WTC11 (cell line): ENCODE data around the gene AADACL4. TPM values are rescaled to one million over a fixed set of nuclear protein-coding genes. Genes with fewer than 3 reads are reported as not detected.

ENCODE experiments used
- ATAC-seq: fragments of 200-7000 bp; cut with Tn5 transposase; 2 replicates; pipeline ENCODE4 v1.10.0; 2021; ENCODE audit warnings: mild to moderate bottlenecking, moderate library complexity
- CTCF ChIA-PET: fragments of 300-600 bp; sonication (Branson Sonifier 250); formaldehyde crosslinking; loops from one replicate; lab custom pipeline; 2021; ENCODE audit warnings: antibody characterized with exemption; lab: Charles Lee
- POLR2A ChIA-PET: fragments of 350-600 bp; sonication (Branson Sonifier 250); formaldehyde crosslinking; loops from one replicate; lab custom pipeline; 2021; ENCODE audit warnings: antibody characterized with exemption; lab: Charles Lee
- DNase-seq: peaks from one replicate; pipeline ENCODE4 v3.0.0; 2021; ENCODE audit warnings: low spot score
- H3K27ac Mint-ChIP-seq: 2 replicates; pipeline ENCODE4 v1.8.0; 2021; ENCODE audit warnings: mixed read lengths
- H3K27me3 Mint-ChIP-seq: 2 replicates; pipeline ENCODE4 v1.8.0; 2021; ENCODE audit warnings: low read depth, mild to moderate bottlenecking, moderate library complexity, mixed read lengths
- H3K36me3 Mint-ChIP-seq: 2 replicates; pipeline ENCODE4 v1.8.0; 2021; ENCODE audit warnings: mixed read lengths
- H3K4me1 Mint-ChIP-seq: 2 replicates; pipeline ENCODE4 v1.8.0; 2022; ENCODE audit warnings: mixed read lengths
- H3K4me3 Mint-ChIP-seq: 2 replicates; pipeline ENCODE4 v1.8.0; 2021; ENCODE audit warnings: mild to moderate bottlenecking, moderate library complexity, mixed read lengths
- H3K9me3 Mint-ChIP-seq: 2 replicates; pipeline ENCODE4 v1.8.0; 2021; ENCODE audit warnings: mixed read lengths
- AFF4 ChIP-seq: sonication (generic); formaldehyde crosslinking; IDR thresholded peaks from 2 replicates; pipeline ENCODE4 v1.8.1; 2023; ENCODE audit warnings: mild to moderate bottlenecking, missing genetic modification reagents, borderline replicate concordance
- ATF3 ChIP-seq: sonication (generic); formaldehyde crosslinking; conservative IDR thresholded peaks from 2 replicates; pipeline ENCODE4 v1.8.1; 2022; ENCODE audit warnings: mild to moderate bottlenecking, missing genetic modification reagents
- E2F5 ChIP-seq: sonication (generic); formaldehyde crosslinking; IDR thresholded peaks from 2 replicates; pipeline ENCODE4 v1.8.1; 2022; ENCODE audit warnings: mild to moderate bottlenecking, moderate library complexity, missing genetic modification reagents
- ETV6 ChIP-seq: sonication (generic); formaldehyde crosslinking; IDR thresholded peaks from 2 replicates; pipeline ENCODE4 v1.8.1; 2022; ENCODE audit warnings: mild to moderate bottlenecking, missing genetic modification reagents
- FOXP1 ChIP-seq: sonication (generic); formaldehyde crosslinking; IDR thresholded peaks from 2 replicates; pipeline ENCODE4 v1.8.0; 2022; ENCODE audit warnings: missing genetic modification reagents, mild to moderate bottlenecking, moderate library complexity, borderline replicate concordance
- GRHL2 ChIP-seq: fragments of 250-450 bp; sonication (Bioruptor Pico); IDR thresholded peaks from 2 replicates; pipeline ENCODE4 v1.8.0; 2022; ENCODE audit warnings: mild to moderate bottlenecking, moderate library complexity; ENCODE audit not compliant: insufficient replicate concordance, severe bottlenecking
- HMGA2 ChIP-seq: fragments of 250-450 bp; sonication (Bioruptor Pico); IDR thresholded peaks from 2 replicates; pipeline ENCODE4 v1.4.0; 2021; ENCODE audit warnings: mild to moderate bottlenecking, moderate library complexity
- IRF2 ChIP-seq: sonication (generic); formaldehyde crosslinking; IDR thresholded peaks from 2 replicates; pipeline ENCODE4 v1.8.0; 2022; ENCODE audit warnings: low read depth, missing genetic modification reagents, borderline replicate concordance
- MYBL2 ChIP-seq: sonication (generic); formaldehyde crosslinking; IDR thresholded peaks from 2 replicates; pipeline ENCODE4 v1.8.1; 2023; ENCODE audit warnings: mild to moderate bottlenecking, moderate library complexity, missing genetic modification reagents
- NFYB ChIP-seq: sonication (generic); formaldehyde crosslinking; conservative IDR thresholded peaks from 2 replicates; pipeline ENCODE4 v1.8.0; 2022; ENCODE audit warnings: low read depth, missing genetic modification reagents
- NR1H2 ChIP-seq: sonication (generic); formaldehyde crosslinking; IDR thresholded peaks from 2 replicates; pipeline ENCODE4 v1.9.0; 2021; ENCODE audit warnings: mild to moderate bottlenecking, moderate library complexity, missing genetic modification reagents
- OVOL2 ChIP-seq: fragments of 250-450 bp; sonication (Bioruptor Pico); IDR thresholded peaks from 2 replicates; pipeline ENCODE4 v1.9.0; 2021; ENCODE audit warnings: mild to moderate bottlenecking, borderline replicate concordance
- PRRX2 ChIP-seq: fragments of 250-450 bp; sonication (Bioruptor Pico); IDR thresholded peaks from 2 replicates; pipeline ENCODE4 v1.8.0; 2021; ENCODE audit warnings: mild to moderate bottlenecking
- RELA ChIP-seq: sonication (generic); formaldehyde crosslinking; IDR thresholded peaks from 2 replicates; pipeline ENCODE4 v1.8.1; 2022; ENCODE audit warnings: missing genetic modification reagents, mild to moderate bottlenecking, borderline replicate concordance
- TCF7 ChIP-seq: sonication (generic); formaldehyde crosslinking; IDR thresholded peaks from 2 replicates; pipeline ENCODE4 v1.8.0; 2022; ENCODE audit warnings: mild to moderate bottlenecking, low read depth, missing genetic modification reagents, moderate library complexity
- TP53 ChIP-seq: sonication (generic); formaldehyde crosslinking; IDR thresholded peaks from 2 replicates; pipeline ENCODE4 v1.8.1; 2023; ENCODE audit warnings: mild to moderate bottlenecking, missing genetic modification reagents
- ZNF396 ChIP-seq: fragments of 250-450 bp; sonication (Bioruptor Pico); IDR thresholded peaks from 2 replicates; pipeline ENCODE4 v1.8.0; 2021; ENCODE audit warnings: mild to moderate bottlenecking, moderate library complexity, borderline replicate concordance
- ZNF671 ChIP-seq: fragments of 250-450 bp; sonication (Bioruptor Pico); IDR thresholded peaks from 2 replicates; pipeline ENCODE4 v1.8.0; 2021; ENCODE audit warnings: mild to moderate bottlenecking
- total RNA-seq: library from RNA; stranded (reverse); gene quantifications from 3 replicates; pipeline ENCODE4 v1.2.3, GENCODE V29; 2021
- TF ChIP-seq, protein P1 (sequence below): sonication (generic); formaldehyde crosslinking; IDR thresholded peaks from 2 replicates; pipeline ENCODE4 v1.8.1; 2022; ENCODE audit warnings: missing genetic modification reagents, borderline replicate concordance
- TF ChIP-seq, protein P2 (sequence below): fragments of 250-450 bp; sonication (Bioruptor Pico); IDR thresholded peaks from 2 replicates; pipeline ENCODE4 v1.9.0; 2021; ENCODE audit warnings: mild to moderate bottlenecking
- TF ChIP-seq, protein P3 (sequence below): sonication (generic); formaldehyde crosslinking; IDR thresholded peaks from 2 replicates; pipeline ENCODE4 v1.8.0; 2023; ENCODE audit warnings: missing genetic modification reagents
- TF ChIP-seq, protein P4 (sequence below): sonication (generic); formaldehyde crosslinking; conservative IDR thresholded peaks from 2 replicates; pipeline ENCODE4 v1.8.1; 2023; ENCODE audit warnings: mild to moderate bottlenecking, low read depth, missing genetic modification reagents, moderate library complexity

AADACL4 gene
- total RNA-seq, 1 experiment from 2014 or later: 0.11 TPM

DNA sequence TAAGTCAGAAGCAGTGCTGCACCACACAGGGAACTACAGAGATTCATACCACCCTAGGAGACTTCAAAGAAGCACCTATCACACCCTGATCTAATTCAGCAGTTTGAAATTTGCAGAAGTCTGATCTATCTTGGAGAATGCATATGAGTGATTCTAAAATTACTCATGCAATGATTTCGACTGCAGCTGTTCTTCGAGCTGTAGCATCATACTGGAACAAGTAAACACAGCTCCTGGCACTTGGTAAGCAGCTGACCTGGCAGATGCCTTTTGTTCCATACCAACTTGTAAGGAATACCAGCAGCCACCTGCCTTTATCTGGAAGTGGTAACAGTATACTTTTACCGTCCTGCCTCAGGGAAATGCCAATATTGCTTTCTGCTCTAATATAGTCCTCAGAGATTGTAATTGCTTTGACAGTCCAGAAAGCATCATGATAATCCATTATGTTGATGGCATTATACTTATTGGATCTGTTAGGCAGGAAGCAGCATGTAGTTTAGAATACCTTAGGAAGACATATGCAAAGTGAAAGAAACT is 25.7 kb downstream of the AADACL4 start:
- Mint-ChIP-seq H3K27ac (no peak overlapping the region), H3K4me3 (no peak overlapping the region), H3K4me1 (no peaks in the 10 kb centered on the region), H3K27me3 (peaks cover 4% of the 10 kb centered on the region; the same call in 1 of the 2 replicates), H3K9me3 (peaks cover 34% of the 10 kb centered on the region), H3K36me3 (peaks cover 11% of the 10 kb centered on the region)
- ChIA-PET CTCF (interaction anchor here (1.5 kb wide), 1 partner anchor 11 kb away, joined by 5 read pairs; no protein-coding TSS in a partner anchor), POLR2A (no interaction called here)
- no peak for ATAC-seq
- no peak for TF ChIP-seq TCF7 (CRISPR knock-in tag)
- TF ChIP-seq, protein P1, sequence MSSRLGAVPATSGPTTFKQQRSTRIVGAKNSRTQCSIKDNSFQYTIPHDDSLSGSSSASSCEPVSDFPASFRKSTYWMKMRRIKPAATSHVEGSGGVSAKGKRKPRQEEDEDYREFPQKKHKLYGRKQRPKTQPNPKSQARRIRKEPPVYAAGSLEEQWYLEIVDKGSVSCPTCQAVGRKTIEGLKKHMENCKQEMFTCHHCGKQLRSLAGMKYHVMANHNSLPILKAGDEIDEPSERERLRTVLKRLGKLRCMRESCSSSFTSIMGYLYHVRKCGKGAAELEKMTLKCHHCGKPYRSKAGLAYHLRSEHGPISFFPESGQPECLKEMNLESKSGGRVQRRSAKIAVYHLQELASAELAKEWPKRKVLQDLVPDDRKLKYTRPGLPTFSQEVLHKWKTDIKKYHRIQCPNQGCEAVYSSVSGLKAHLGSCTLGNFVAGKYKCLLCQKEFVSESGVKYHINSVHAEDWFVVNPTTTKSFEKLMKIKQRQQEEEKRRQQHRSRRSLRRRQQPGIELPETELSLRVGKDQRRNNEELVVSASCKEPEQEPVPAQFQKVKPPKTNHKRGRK (CRISPR knock-in tag): no peak
- TF ChIP-seq NFYB (CRISPR knock-in tag): no peak
- TF ChIP-seq OVOL2: no peak
- no peak for TF ChIP-seq PRRX2 (CRISPR knock-in tag)
- TF ChIP-seq AFF4 (CRISPR knock-in tag): no peak
- no peak for TF ChIP-seq GRHL2 (CRISPR knock-in tag)
- TF ChIP-seq ZNF396: no peak
- TF ChIP-seq, protein P2, sequence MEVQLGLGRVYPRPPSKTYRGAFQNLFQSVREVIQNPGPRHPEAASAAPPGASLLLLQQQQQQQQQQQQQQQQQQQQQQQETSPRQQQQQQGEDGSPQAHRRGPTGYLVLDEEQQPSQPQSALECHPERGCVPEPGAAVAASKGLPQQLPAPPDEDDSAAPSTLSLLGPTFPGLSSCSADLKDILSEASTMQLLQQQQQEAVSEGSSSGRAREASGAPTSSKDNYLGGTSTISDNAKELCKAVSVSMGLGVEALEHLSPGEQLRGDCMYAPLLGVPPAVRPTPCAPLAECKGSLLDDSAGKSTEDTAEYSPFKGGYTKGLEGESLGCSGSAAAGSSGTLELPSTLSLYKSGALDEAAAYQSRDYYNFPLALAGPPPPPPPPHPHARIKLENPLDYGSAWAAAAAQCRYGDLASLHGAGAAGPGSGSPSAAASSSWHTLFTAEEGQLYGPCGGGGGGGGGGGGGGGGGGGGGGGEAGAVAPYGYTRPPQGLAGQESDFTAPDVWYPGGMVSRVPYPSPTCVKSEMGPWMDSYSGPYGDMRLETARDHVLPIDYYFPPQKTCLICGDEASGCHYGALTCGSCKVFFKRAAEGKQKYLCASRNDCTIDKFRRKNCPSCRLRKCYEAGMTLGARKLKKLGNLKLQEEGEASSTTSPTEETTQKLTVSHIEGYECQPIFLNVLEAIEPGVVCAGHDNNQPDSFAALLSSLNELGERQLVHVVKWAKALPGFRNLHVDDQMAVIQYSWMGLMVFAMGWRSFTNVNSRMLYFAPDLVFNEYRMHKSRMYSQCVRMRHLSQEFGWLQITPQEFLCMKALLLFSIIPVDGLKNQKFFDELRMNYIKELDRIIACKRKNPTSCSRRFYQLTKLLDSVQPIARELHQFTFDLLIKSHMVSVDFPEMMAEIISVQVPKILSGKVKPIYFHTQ: no peak
- no peak for TF ChIP-seq HMGA2 (CRISPR knock-in tag)
- TF ChIP-seq E2F5 (CRISPR knock-in tag): no peak
- TF ChIP-seq MYBL2 (CRISPR knock-in tag): no peak
- TF ChIP-seq ZNF671 (CRISPR knock-in tag): no peak
- TF ChIP-seq ETV6 (CRISPR knock-in tag): no peak
- DNase-seq: no peak

DNA sequence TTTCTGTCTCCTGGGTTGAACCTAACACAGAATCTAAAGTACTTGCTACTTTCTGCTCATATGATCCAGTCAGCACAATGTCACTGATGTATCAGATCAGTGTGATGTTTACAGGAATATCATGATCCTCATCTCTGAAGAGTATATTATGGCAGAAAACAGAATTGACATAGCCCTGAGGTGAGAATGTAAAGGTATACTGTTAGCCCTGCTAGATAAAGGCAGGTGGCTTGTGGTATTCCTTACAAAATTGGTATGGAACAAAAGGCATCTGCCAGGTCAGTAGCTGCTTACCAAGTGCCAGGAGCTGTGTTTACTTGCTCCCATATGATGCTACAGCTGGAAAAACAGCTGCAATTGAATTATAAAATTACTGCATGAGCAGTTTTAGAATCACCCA is 30.5 kb downstream of the AADACL4 start:
- H3K9me3 Mint-ChIP-seq: peaks cover 17% of the 10 kb centered on the region
- H3K27me3 Mint-ChIP-seq: peaks cover 3% of the 10 kb centered on the region; the same call in 1 of the 2 replicates
- no peaks in the 10 kb centered on the region; the same call in 1 of the 2 replicates for H3K36me3 Mint-ChIP-seq
- POLR2A ChIA-PET: no interaction called here
- ATAC-seq (no peak), DNase-seq (no peak)
- no peak overlapping the region for H3K27ac Mint-ChIP-seq
- TF ChIP-seq TP53 (CRISPR knock-in tag) (no peak), RELA (CRISPR knock-in tag) (no peak), NR1H2 (CRISPR knock-in tag) (no peak), ATF3 (CRISPR knock-in tag) (no peak), FOXP1 (CRISPR knock-in tag) (no peak), IRF2 (no peak), E2F5 (CRISPR knock-in tag) (no peak)
- TF ChIP-seq, protein P3, sequence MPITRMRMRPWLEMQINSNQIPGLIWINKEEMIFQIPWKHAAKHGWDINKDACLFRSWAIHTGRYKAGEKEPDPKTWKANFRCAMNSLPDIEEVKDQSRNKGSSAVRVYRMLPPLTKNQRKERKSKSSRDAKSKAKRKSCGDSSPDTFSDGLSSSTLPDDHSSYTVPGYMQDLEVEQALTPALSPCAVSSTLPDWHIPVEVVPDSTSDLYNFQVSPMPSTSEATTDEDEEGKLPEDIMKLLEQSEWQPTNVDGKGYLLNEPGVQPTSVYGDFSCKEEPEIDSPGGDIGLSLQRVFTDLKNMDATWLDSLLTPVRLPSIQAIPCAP (CRISPR knock-in tag): no peak
- TF ChIP-seq, protein P4, sequence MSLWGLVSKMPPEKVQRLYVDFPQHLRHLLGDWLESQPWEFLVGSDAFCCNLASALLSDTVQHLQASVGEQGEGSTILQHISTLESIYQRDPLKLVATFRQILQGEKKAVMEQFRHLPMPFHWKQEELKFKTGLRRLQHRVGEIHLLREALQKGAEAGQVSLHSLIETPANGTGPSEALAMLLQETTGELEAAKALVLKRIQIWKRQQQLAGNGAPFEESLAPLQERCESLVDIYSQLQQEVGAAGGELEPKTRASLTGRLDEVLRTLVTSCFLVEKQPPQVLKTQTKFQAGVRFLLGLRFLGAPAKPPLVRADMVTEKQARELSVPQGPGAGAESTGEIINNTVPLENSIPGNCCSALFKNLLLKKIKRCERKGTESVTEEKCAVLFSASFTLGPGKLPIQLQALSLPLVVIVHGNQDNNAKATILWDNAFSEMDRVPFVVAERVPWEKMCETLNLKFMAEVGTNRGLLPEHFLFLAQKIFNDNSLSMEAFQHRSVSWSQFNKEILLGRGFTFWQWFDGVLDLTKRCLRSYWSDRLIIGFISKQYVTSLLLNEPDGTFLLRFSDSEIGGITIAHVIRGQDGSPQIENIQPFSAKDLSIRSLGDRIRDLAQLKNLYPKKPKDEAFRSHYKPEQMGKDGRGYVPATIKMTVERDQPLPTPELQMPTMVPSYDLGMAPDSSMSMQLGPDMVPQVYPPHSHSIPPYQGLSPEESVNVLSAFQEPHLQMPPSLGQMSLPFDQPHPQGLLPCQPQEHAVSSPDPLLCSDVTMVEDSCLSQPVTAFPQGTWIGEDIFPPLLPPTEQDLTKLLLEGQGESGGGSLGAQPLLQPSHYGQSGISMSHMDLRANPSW: no peak
- H3K4me1 Mint-ChIP-seq: no peaks in the 10 kb centered on the region
- CTCF ChIA-PET: no interaction called here
- H3K4me3 Mint-ChIP-seq: no peak overlapping the region
